Measurements from ENCODE around the gene MAGI3. TPM values are rescaled to one million over a fixed set of nuclear protein-coding genes. Genes with fewer than 3 reads are reported as not detected.

MAGI3 gene
- total RNA-seq, 6 experiments from 2014 or later = 8.5 to 14.5 (median 12.3) TPM

DNA sequence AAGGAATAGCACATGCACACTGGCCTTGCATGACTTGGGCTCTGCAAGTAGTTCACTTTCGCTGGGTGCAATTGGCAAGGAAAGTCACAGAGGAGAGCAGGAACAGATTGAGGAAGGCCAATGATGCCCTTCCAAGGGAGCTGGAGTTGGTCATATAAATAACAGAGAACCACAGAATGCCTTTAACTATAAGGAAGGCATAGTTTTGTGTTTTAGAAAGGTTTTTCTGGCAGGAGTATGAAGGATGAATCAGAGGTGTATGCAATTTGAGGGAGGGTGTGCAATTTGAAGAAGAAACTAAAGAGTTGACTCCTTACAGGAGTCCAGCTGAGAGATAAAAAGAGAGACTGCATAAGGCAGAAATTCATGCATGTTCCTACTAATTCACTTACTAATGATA, 256.8 kb downstream of the MAGI3 start:
- 100% methylated on average over 1 of the region's 1 CpG for WGBS (ENCODE audit: insufficient coverage, low coverage, low lambda C conversion rate, missing lambda C conversion rate)
- intact Hi-C loops (cut with DNase I) = no loop called here
- Histone ChIP-seq H3K27ac (no peak overlapping the region), H3K4me1 (no peaks in the 10 kb centered on the region), H3K9me3 (no peaks in the 10 kb centered on the region), H3K4me3 (no peak overlapping the region), H3K27me3 (no peaks in the 10 kb centered on the region), H3K36me3 (peaks cover 0 to 12% (median 3%) of the 10 kb centered on the region in 4 donors)
- ATAC-seq (no peak), DNase-seq (no peak)
- TF ChIP-seq POLR2A (IDR thresholded peaks at IDR 0.05) = no peak
- TF ChIP-seq, protein P1, sequence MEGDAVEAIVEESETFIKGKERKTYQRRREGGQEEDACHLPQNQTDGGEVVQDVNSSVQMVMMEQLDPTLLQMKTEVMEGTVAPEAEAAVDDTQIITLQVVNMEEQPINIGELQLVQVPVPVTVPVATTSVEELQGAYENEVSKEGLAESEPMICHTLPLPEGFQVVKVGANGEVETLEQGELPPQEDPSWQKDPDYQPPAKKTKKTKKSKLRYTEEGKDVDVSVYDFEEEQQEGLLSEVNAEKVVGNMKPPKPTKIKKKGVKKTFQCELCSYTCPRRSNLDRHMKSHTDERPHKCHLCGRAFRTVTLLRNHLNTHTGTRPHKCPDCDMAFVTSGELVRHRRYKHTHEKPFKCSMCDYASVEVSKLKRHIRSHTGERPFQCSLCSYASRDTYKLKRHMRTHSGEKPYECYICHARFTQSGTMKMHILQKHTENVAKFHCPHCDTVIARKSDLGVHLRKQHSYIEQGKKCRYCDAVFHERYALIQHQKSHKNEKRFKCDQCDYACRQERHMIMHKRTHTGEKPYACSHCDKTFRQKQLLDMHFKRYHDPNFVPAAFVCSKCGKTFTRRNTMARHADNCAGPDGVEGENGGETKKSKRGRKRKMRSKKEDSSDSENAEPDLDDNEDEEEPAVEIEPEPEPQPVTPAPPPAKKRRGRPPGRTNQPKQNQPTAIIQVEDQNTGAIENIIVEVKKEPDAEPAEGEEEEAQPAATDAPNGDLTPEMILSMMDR (IDR thresholded peaks at IDR 0.05) = no peak

DNA sequence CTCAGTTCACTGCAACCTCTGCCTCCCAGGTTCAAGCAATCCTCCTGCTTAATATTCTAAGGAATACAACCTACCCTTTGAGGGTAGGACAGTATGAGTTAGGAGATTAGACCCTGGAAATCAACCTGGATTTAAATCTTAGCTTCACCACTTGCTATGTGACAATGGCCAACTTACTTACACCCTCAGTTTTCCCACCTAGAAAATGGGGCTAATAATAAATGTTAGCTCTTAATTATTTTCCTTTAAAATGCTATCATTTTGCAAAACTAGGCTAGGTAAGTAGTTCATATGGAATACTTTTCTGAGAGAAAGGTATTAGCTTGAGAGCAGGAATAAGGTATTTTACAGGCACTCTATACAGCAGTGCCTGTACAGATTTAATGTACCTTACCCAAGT, 258.2 kb downstream of the MAGI3 start:
- intact Hi-C loops (cut with DNase I) = no loop called here
- TF ChIP-seq, protein P1 (IDR thresholded peaks at IDR 0.05) = no peak
- no peak for TF ChIP-seq POLR2A (IDR thresholded peaks at IDR 0.05)
- peaks cover 0 to 6% (median 3%) of the 10 kb centered on the region in 4 donors for H3K36me3 ChIP-seq

DNA sequence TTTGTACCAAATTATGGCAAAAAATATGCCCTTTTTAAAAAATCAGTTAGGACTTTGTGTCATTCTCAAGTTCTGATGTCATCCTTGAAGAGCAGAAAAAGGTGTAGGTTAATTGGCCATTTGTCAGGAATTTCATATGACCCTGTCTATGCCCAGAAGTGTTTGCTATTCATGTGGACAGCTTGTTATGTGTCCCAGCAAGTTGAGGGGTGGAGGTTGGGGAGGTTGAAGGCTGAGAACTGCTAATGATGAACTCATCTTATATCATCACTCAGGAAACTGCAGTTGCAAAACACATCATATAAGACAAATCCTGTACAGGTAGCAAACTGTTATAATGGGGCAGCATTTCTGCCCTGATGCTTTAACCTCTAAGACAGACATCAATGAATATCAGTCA, 262.5 kb downstream of the MAGI3 start:
- Histone ChIP-seq H3K9me3 (no peaks in the 10 kb centered on the region), H3K27ac (no peak overlapping the region), H3K4me1 (no peaks in the 10 kb centered on the region), H3K36me3 (peaks cover 0 to 8% (median 0%) of the 10 kb centered on the region in 4 donors), H3K27me3 (no peaks in the 10 kb centered on the region), H3K4me3 (no peak overlapping the region)
- ATAC-seq (no peak), DNase-seq (no peak)
- TF ChIP-seq, protein P1 (IDR thresholded peaks at IDR 0.05) = no peak
- TF ChIP-seq POLR2A (IDR thresholded peaks at IDR 0.05) = no peak
- intact Hi-C loops (cut with DNase I) = no loop called here

More for the DNA sequence above, 258.2 kb downstream of the MAGI3 start:
- DNase-seq (no peak), ATAC-seq (no peak)
- H3K27ac ChIP-seq = no peak overlapping the region
- H3K4me3 ChIP-seq = no peak overlapping the region
- H3K4me1 ChIP-seq = no peaks in the 10 kb centered on the region
- H3K9me3 ChIP-seq = no peaks in the 10 kb centered on the region
- H3K27me3 ChIP-seq = no peaks in the 10 kb centered on the region

DNA sequence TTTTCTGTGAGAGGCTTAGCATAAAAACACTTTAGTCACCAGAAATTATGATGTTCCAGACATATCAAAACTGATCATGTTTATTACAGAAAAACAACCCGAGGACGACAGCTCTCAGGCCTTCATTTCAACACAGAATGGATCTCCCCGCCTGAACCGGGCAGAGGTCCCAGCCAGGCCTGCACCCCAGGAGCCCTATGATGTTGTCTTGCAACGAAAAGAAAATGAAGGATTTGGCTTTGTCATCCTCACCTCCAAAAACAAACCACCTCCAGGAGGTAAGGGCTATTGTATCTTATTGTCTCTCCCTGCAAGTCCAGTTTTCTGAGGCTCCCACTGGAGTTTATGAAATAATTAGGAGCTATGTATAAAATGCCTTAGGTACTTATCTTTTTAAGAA, 263.4 kb downstream of the MAGI3 start:
- intact Hi-C loops (cut with DNase I) = no loop called here
- ATAC-seq = no peak
- no peak overlapping the region for H3K4me3 ChIP-seq

More for the DNA sequence above, 263.4 kb downstream of the MAGI3 start:
- peaks cover 0 to 8% (median under 1%) of the 10 kb centered on the region in 4 donors for H3K36me3 ChIP-seq
- H3K9me3 ChIP-seq = no peaks in the 10 kb centered on the region
- no peak for TF ChIP-seq POLR2A (IDR thresholded peaks at IDR 0.05)
- TF ChIP-seq, protein P1 (IDR thresholded peaks at IDR 0.05) = no peak
- WGBS (ENCODE audit: insufficient coverage, low coverage, low lambda C conversion rate, missing lambda C conversion rate) = 95% methylated on average over 4 of the region's 5 CpGs
- no peak overlapping the region for H3K27ac ChIP-seq
- DNase-seq = no peak
- H3K4me1 ChIP-seq = no peaks in the 10 kb centered on the region
- no peaks in the 10 kb centered on the region for H3K27me3 ChIP-seq
